ENCODE measurements around the gene ZNF710. TPM values are rescaled to one million over a fixed set of nuclear protein-coding genes. Genes with fewer than 3 reads are reported as not detected.

Gene ZNF710
- total and polyA plus RNA-seq, 11 donors: 2.9 to 22.4 (median 5.9) TPM

GRCh38 chr15:90085565-90085964, 84.4 kb downstream of the ZNF710 start:
- intact Hi-C loops (cut with DNase I): loop anchor here in 2 of 10 donors (5.0 to 10.0 kb wide), 2 partner anchors 188 to 331 kb away; partner anchors contain the start of gene MESP1 (in 1 of the 2)
- no peaks in the 10 kb centered on the region for H3K9me3 ChIP-seq
- DNase-seq (no peak), ATAC-seq (no peak)
- 85 to 95% (median 91%) methylated on average over 3 of the region's 3 CpGs for WGBS, 4 donors
- peak overlapping the region in 2 of 12 donors; percentile 66 to 73 for H3K27ac ChIP-seq
- TF ChIP-seq, protein P1, sequence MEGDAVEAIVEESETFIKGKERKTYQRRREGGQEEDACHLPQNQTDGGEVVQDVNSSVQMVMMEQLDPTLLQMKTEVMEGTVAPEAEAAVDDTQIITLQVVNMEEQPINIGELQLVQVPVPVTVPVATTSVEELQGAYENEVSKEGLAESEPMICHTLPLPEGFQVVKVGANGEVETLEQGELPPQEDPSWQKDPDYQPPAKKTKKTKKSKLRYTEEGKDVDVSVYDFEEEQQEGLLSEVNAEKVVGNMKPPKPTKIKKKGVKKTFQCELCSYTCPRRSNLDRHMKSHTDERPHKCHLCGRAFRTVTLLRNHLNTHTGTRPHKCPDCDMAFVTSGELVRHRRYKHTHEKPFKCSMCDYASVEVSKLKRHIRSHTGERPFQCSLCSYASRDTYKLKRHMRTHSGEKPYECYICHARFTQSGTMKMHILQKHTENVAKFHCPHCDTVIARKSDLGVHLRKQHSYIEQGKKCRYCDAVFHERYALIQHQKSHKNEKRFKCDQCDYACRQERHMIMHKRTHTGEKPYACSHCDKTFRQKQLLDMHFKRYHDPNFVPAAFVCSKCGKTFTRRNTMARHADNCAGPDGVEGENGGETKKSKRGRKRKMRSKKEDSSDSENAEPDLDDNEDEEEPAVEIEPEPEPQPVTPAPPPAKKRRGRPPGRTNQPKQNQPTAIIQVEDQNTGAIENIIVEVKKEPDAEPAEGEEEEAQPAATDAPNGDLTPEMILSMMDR (IDR thresholded peaks at IDR 0.05): no peak
- no peak for TF ChIP-seq POLR2A (IDR thresholded peaks at IDR 0.05)
- no peak overlapping the region for H3K4me3 ChIP-seq
- H3K4me1 ChIP-seq: peaks cover 0 to 19% (median 0%) of the 10 kb centered on the region in 12 donors
- H3K36me3 ChIP-seq: peaks cover 0 to 99% (median 89%) of the 10 kb centered on the region in 9 donors
- H3K27me3 ChIP-seq: no peaks in the 10 kb centered on the region

DNA sequence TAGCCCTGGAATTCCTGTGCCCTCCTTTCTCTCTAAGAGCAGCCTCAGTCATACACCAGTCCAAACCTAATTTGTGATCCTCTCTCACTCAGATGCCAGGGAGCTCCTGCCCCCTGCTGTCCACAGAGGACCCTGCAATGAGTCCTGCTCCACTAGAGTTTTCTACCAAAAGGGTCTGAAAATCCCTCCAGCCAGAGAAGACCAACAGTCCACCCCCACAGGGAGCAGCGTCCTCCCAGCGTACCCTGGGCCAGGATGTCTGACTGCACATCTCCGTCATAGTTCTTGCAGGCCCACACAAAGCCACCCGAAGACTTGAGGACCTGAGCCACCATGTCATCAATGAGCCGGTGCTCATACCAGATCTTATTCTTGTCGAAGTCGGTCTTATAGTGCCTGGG, 85.7 kb downstream of the ZNF710 start:
- Histone ChIP-seq H3K9me3 (no peaks in the 10 kb centered on the region), H3K4me3 (no peak overlapping the region), H3K27me3 (no peaks in the 10 kb centered on the region), H3K36me3 (peaks cover 0 to 97% (median 79%) of the 10 kb centered on the region in 9 donors), H3K4me1 (peaks cover 0 to 19% (median 0%) of the 10 kb centered on the region in 12 donors), H3K27ac (peak overlapping the region in 1 of 12 donors; percentile 52)
- TF ChIP-seq, protein P1 (IDR thresholded peaks at IDR 0.05): peak; percentile 27 to 65 (median 53)
- TF ChIP-seq POLR2A (IDR thresholded peaks at IDR 0.05): no peak
- DNase-seq (no peak), ATAC-seq (no peak)
- intact Hi-C loops (cut with DNase I): loop anchor here in 2 of 10 donors (5.0 to 10.0 kb wide), 2 partner anchors 190 to 332 kb away; partner anchors contain the start of gene MESP1 (in 1 of the 2)
- WGBS, 4 donors: 87 to 95% (median 93%) methylated on average over 3 to 7 of the region's 7 CpGs

DNA sequence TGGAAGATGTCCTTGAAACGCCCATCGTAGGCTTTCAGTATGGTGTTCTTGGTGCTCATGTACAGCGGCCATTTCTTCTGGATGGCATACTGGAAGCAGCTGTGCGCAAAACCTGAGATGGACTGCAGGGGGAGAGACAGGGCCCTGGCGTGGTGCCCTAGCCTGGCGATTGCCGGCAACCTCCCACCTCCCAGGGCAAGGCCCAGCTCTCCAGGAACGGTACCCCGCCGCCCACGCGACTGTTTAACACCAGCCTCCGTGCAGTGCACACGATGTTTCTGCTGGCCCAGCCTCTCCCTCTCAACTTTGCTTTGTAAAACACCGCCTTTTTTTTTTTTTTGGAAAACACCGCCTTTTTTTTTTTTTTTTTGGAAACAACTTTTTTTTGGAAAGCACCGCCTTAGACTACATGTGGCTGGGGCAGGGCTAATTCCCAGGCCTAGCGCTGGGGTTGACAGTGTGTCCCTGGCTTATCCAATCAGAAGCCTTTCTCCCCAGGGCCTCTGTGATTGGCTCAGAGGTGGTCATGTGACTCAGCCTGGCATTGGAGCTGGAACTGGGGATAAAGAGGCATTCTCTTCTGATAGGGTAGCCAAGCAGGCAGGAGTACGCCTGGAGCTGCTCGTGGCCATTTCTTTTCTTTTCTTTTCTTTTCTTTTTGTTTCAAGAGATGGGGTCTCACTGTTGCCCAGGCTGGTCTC, 86.5 kb downstream of the ZNF710 start:
- Histone ChIP-seq H3K27ac (peak overlapping the region in 1 of 12 donors; percentile 52), H3K9me3 (no peaks in the 10 kb centered on the region), H3K4me1 (peaks cover 0 to 14% (median 0%) of the 10 kb centered on the region in 12 donors), H3K4me3 (no peak overlapping the region), H3K27me3 (no peaks in the 10 kb centered on the region), H3K36me3 (peaks cover 0 to 92% (median 74%) of the 10 kb centered on the region in 9 donors)
- ATAC-seq (peak in 1 of 4 donors; percentile 21), DNase-seq (no peak)
- intact Hi-C loops (cut with DNase I): loop anchor here in 2 of 10 donors (5.0 to 10.0 kb wide), 2 partner anchors 190 to 333 kb away; partner anchors contain the start of gene MESP1 (in 1 of the 2)
- 79 to 84% (median 81%) methylated on average over 18 to 20 of the region's 20 CpGs for WGBS, 4 donors
- TF ChIP-seq POLR2A (IDR thresholded peaks at IDR 0.05): no peak
- TF ChIP-seq, protein P1 (IDR thresholded peaks at IDR 0.05): no peak

DNA sequence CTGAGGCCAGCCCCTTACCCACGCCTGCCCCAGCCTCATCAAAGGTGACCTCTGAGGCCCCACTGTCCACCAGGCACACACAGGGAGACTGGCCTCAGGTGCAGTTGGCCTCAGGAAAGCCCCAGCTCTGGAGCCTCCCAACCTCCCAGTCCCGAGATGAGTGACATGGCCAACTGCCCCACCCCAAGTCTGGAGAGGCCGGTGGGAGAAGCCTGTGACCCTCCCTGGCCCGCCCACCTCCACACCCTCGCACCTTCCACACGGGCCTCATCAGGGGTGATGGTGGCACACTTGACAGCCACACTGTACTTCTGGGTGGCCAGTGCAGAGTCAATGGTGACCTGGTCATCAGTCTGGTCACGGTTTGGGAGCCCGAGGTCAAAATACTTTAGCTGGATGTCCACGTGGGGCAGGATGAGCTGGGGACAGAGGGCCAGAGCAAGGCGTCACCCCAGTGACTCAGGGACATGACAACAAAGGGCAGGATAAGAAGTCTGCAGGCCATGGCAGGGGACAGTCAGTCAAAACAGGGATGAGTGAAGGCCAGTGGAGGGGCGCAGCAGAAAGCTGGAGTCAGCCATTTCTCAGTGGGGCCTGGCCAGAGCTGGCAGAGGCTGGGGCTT, 89.2 kb downstream of the ZNF710 start:
- intact Hi-C loops (cut with DNase I): loop anchor here in 1 of 10 donors (5.0 kb wide), 1 partner anchor 47 kb away; no protein-coding TSS in a partner anchor
- no peaks in the 10 kb centered on the region for H3K27me3 ChIP-seq
- H3K36me3 ChIP-seq: peaks cover 0 to 64% (median 49%) of the 10 kb centered on the region in 9 donors
- no peak overlapping the region for H3K27ac ChIP-seq
- no peak overlapping the region for H3K4me3 ChIP-seq
- H3K4me1 ChIP-seq: peaks cover 0 to 27% (median 7%) of the 10 kb centered on the region in 12 donors
- ATAC-seq: no peak
- no peak for DNase-seq
- H3K9me3 ChIP-seq: no peaks in the 10 kb centered on the region
- 80 to 91% (median 85%) methylated on average over 6 to 11 of the region's 11 CpGs for WGBS, 4 donors
- TF ChIP-seq, protein P1 (IDR thresholded peaks at IDR 0.05): no peak
- TF ChIP-seq POLR2A (IDR thresholded peaks at IDR 0.05): no peak
